Activated CD8-positive, alpha-beta memory T cell treated with anti-CD3 and anti-CD28 coated beads, Interleukin-2, amount 10 ng/mL, durations not matched to agents 7 days and 5 days (primary cell): ENCODE results near the gene UNC50. TPM values are rescaled to one million over a fixed set of nuclear protein-coding genes. Genes with fewer than 3 reads are reported as not detected.

Experiments used
- ATAC-seq: fragments of 150-1000 bp; cut with Tn5 transposase; one replicate; pipeline ENCODE4 v1.10.0; 2021; ENCODE audit warnings: moderate library complexity
- CTCF ChIA-PET: fragments of 350-600 bp; sonication (Branson Sonifier 250); formaldehyde crosslinking; loops from one replicate; lab custom pipeline; 2021; ENCODE audit warnings: antibody characterized with exemption; lab: Charles Lee
- DNase-seq: peaks from one replicate; pipeline ENCODE4 v3.0.0-alpha.2; 2020
- H3K27ac Mint-ChIP-seq: one replicate; pipeline ENCODE4 v1.8.0; 2021; ENCODE audit warnings: mild to moderate bottlenecking, mixed read lengths
- H3K27me3 Mint-ChIP-seq: one replicate; pipeline ENCODE4 v1.8.0; 2021; ENCODE audit warnings: mixed read lengths
- H3K36me3 Mint-ChIP-seq: one replicate; pipeline ENCODE4 v1.8.0; 2021; ENCODE audit warnings: mild to moderate bottlenecking, mixed read lengths
- H3K4me1 Mint-ChIP-seq: one replicate; pipeline ENCODE4 v1.8.0; 2021; ENCODE audit warnings: mixed read lengths
- H3K4me3 Mint-ChIP-seq: one replicate; pipeline ENCODE4 v1.8.0; 2021; ENCODE audit warnings: mild to moderate bottlenecking, moderate library complexity, mixed read lengths
- H3K9me3 Mint-ChIP-seq: one replicate; pipeline ENCODE4 v1.8.0; 2022; ENCODE audit warnings: low read depth, mixed read lengths
- total RNA-seq, 2 experiments: library from RNA; stranded (reverse); gene quantifications; one replicate each; pipeline ENCODE4 v1.2.3, GENCODE V29; 2021

UNC50 gene
- 10 to 100 TPM; 26.7 to 33.5 TPM for total RNA-seq

- peak within 1 kb of the TSS; percentile 91 for H3K27ac Mint-ChIP-seq
- no peaks in the 10 kb centered on the region for H3K9me3 Mint-ChIP-seq
- H3K4me1 Mint-ChIP-seq: peaks cover 59% of the 10 kb centered on the region
- H3K4me3 Mint-ChIP-seq: peak within 1 kb of the TSS; percentile 83
- peak; percentile 92 for ATAC-seq
- H3K36me3 Mint-ChIP-seq: peaks cover 20% of the 10 kb centered on the region
- peak; percentile 94 for DNase-seq
- no peaks in the 10 kb centered on the region for H3K27me3 Mint-ChIP-seq
- CTCF ChIA-PET: interaction anchor here (0.7 to 2.5 kb wide), 10 partner anchors 10 to 215 kb away, joined by 3 to 11 read pairs (median 4); no protein-coding TSS in a partner anchor
Measured at GRCh38 chr2:98608116-98608961, at the start of gene UNC50, which contains the start of gene COA5. Gene UNC50, plus strand, starts transcription at chr2:98608589. Its CDS starts 1,171 bp downstream, at chr2:98609760. Gene COA5, minus strand, starts transcription at chr2:98608512. Its CDS starts 107 bp downstream, at chr2:98608405.

- peak; percentile 49 for DNase-seq
- peak; percentile 46 for ATAC-seq
- Mint-ChIP-seq H3K4me3 (peak overlapping the region; percentile 14), H3K4me1 (peaks cover 74% of the 10 kb centered on the region), H3K36me3 (peaks cover 74% of the 10 kb centered on the region), H3K9me3 (no peaks in the 10 kb centered on the region), H3K27me3 (no peaks in the 10 kb centered on the region), H3K27ac (peak overlapping the region; percentile 77)
- CTCF ChIA-PET: interaction anchor here (0.8 to 3.3 kb wide), 6 partner anchors 10 to 146 kb away, joined by 3 to 17 read pairs (median 4); no protein-coding TSS in a partner anchor
Measured at GRCh38 chr2:98558852-98559530, 49.4 kb upstream of the UNC50 start.

GRCh38 chr2:98559581-98559980 is 48.8 kb upstream of the UNC50 start:
- DNase-seq (peak; percentile 77), ATAC-seq (peak; percentile 80)
- CTCF ChIA-PET: interaction anchor here (0.8 to 3.3 kb wide), 8 partner anchors 9 to 278 kb away, joined by 3 to 17 read pairs (median 3); no protein-coding TSS in a partner anchor
- H3K27ac Mint-ChIP-seq: peak overlapping the region; percentile 77
- no peaks in the 10 kb centered on the region for H3K27me3 Mint-ChIP-seq
- peaks cover 73% of the 10 kb centered on the region for H3K36me3 Mint-ChIP-seq
- H3K4me3 Mint-ChIP-seq: peak overlapping the region; percentile 14
- H3K9me3 Mint-ChIP-seq: no peaks in the 10 kb centered on the region
- peaks cover 72% of the 10 kb centered on the region for H3K4me1 Mint-ChIP-seq

- H3K36me3 Mint-ChIP-seq: peaks cover 71% of the 10 kb centered on the region
- DNase-seq: no peak
- peaks cover 70% of the 10 kb centered on the region for H3K4me1 Mint-ChIP-seq
- ATAC-seq: no peak
- H3K27ac Mint-ChIP-seq: peak overlapping the region; percentile 77
- no peaks in the 10 kb centered on the region for H3K9me3 Mint-ChIP-seq
- no peaks in the 10 kb centered on the region for H3K27me3 Mint-ChIP-seq
- CTCF ChIA-PET: interaction anchor here (0.8 to 3.3 kb wide), 5 partner anchors 8 to 277 kb away, joined by 3 to 17 read pairs (median 6); no protein-coding TSS in a partner anchor
- peak overlapping the region; percentile 13 for H3K4me3 Mint-ChIP-seq
Measured at GRCh38 chr2:98560256-98560771, 48.1 kb upstream of the UNC50 start.

- H3K27me3 Mint-ChIP-seq: no peaks in the 10 kb centered on the region
- peak overlapping the region; percentile 77 for H3K27ac Mint-ChIP-seq
- H3K9me3 Mint-ChIP-seq: no peaks in the 10 kb centered on the region
- CTCF ChIA-PET: interaction anchor here (1.0 to 1.9 kb wide), 2 partner anchors 14 to 148 kb away, joined by 3 to 4 read pairs; no protein-coding TSS in a partner anchor
- DNase-seq (no peak), ATAC-seq (no peak)
- no peak overlapping the region for H3K4me3 Mint-ChIP-seq
- peaks cover 70% of the 10 kb centered on the region for H3K36me3 Mint-ChIP-seq
- H3K4me1 Mint-ChIP-seq: peaks cover 66% of the 10 kb centered on the region
Measured at GRCh38 chr2:98561018-98561417, 47.4 kb upstream of the UNC50 start.

- DNase-seq: no peak
- Mint-ChIP-seq H3K27me3 (no peaks in the 10 kb centered on the region), H3K36me3 (peaks cover 72% of the 10 kb centered on the region), H3K27ac (no peak overlapping the region), H3K4me3 (no peak overlapping the region), H3K4me1 (peaks cover 57% of the 10 kb centered on the region), H3K9me3 (no peaks in the 10 kb centered on the region)
- CTCF ChIA-PET: interaction anchor here (1.0 to 1.9 kb wide), 2 partner anchors 13 to 149 kb away, joined by 3 to 4 read pairs; no protein-coding TSS in a partner anchor
- ATAC-seq: no peak
Measured at GRCh38 chr2:98561902-98562695, 46.3 kb upstream of the UNC50 start.

- H3K27ac Mint-ChIP-seq: no peak overlapping the region
- no peaks in the 10 kb centered on the region for H3K27me3 Mint-ChIP-seq
- CTCF ChIA-PET: no interaction called here
- ATAC-seq: no peak
- DNase-seq: no peak
- H3K9me3 Mint-ChIP-seq: no peaks in the 10 kb centered on the region
- H3K4me1 Mint-ChIP-seq: peaks cover 47% of the 10 kb centered on the region
- peaks cover 69% of the 10 kb centered on the region for H3K36me3 Mint-ChIP-seq
- H3K4me3 Mint-ChIP-seq: no peak overlapping the region
Measured at GRCh38 chr2:98563394-98563793, 45.0 kb upstream of the UNC50 start.

GRCh38 chr2:98564541-98565132 is 43.8 kb upstream of the UNC50 start:
- DNase-seq (no peak), ATAC-seq (no peak)
- Mint-ChIP-seq H3K4me3 (no peak overlapping the region), H3K36me3 (peaks cover 65% of the 10 kb centered on the region), H3K9me3 (no peaks in the 10 kb centered on the region), H3K4me1 (peaks cover 35% of the 10 kb centered on the region), H3K27ac (peak overlapping the region; percentile 45), H3K27me3 (no peaks in the 10 kb centered on the region)
- CTCF ChIA-PET: interaction anchor here (0.9 kb wide), 1 partner anchor 151 kb away, joined by 3 read pairs; no protein-coding TSS in a partner anchor

GRCh38 chr2:98565286-98565860 is 43.0 kb upstream of the UNC50 start:
- H3K27me3 Mint-ChIP-seq: no peaks in the 10 kb centered on the region

GRCh38 chr2:98565941-98566340 is 42.4 kb upstream of the UNC50 start:
- H3K27ac Mint-ChIP-seq: no peak overlapping the region

More at GRCh38 chr2:98565286-98565860, 43.0 kb upstream of the UNC50 start:
- CTCF ChIA-PET: no interaction called here
- Mint-ChIP-seq H3K9me3 (no peaks in the 10 kb centered on the region), H3K36me3 (peaks cover 64% of the 10 kb centered on the region), H3K27ac (peak overlapping the region; percentile 7), H3K4me1 (peaks cover 27% of the 10 kb centered on the region), H3K4me3 (no peak overlapping the region)
- DNase-seq (no peak), ATAC-seq (no peak)

GRCh38 chr2:98568161-98568956 is 40.0 kb upstream of the UNC50 start:
- H3K27me3 Mint-ChIP-seq: no peaks in the 10 kb centered on the region

More at GRCh38 chr2:98565941-98566340, 42.4 kb upstream of the UNC50 start:
- no peak overlapping the region for H3K4me3 Mint-ChIP-seq
- peaks cover 63% of the 10 kb centered on the region for H3K36me3 Mint-ChIP-seq
- ATAC-seq (no peak), DNase-seq (no peak)
- CTCF ChIA-PET: no interaction called here
- H3K9me3 Mint-ChIP-seq: no peaks in the 10 kb centered on the region
- H3K4me1 Mint-ChIP-seq: peaks cover 22% of the 10 kb centered on the region
- no peaks in the 10 kb centered on the region for H3K27me3 Mint-ChIP-seq

More at GRCh38 chr2:98568161-98568956, 40.0 kb upstream of the UNC50 start:
- ATAC-seq (no peak), DNase-seq (no peak)
- Mint-ChIP-seq H3K9me3 (no peaks in the 10 kb centered on the region), H3K36me3 (peaks cover 59% of the 10 kb centered on the region), H3K4me1 (peaks cover 13% of the 10 kb centered on the region), H3K27ac (no peak overlapping the region), H3K4me3 (no peak overlapping the region)
- CTCF ChIA-PET: interaction anchor here (0.8 to 1.6 kb wide), 17 partner anchors 9 to 498 kb away, joined by 3 to 17 read pairs (median 3); no protein-coding TSS in a partner anchor
